SK-N-SH treated with all-trans-retinoic acid at 6 μM for 48 hours (cell line): ENCODE data around the gene ABR.

Experiments used
- ARNTL ChIP-seq: fragments of 450-650 bp; formaldehyde crosslinking; IDR thresholded peaks from 2 replicates; pipeline ENCODE4 v1.5.0; 2020; ENCODE audit warnings: low read depth, mild to moderate bottlenecking, moderate library complexity, borderline replicate concordance
- BACH2 ChIP-seq: fragments of 250-450 bp; sonication (Bioruptor Pico); IDR thresholded peaks from 2 replicates; pipeline ENCODE4 v1.9.0; 2021; ENCODE audit warnings: mild to moderate bottlenecking, borderline replicate concordance
- CREB5 ChIP-seq: fragments of 250-450 bp; sonication (Bioruptor Pico); IDR thresholded peaks from 2 replicates; pipeline ENCODE4 v1.5.1; 2020; ENCODE audit warnings: low read depth, mild to moderate bottlenecking, moderate library complexity
- CSDC2 ChIP-seq: fragments of 250-450 bp; sonication (Bioruptor Pico); IDR thresholded peaks from 2 replicates; pipeline ENCODE4 v1.5.0; 2020; ENCODE audit warnings: mild to moderate bottlenecking, moderate library complexity
- ESRRG ChIP-seq: fragments of 250-450 bp; sonication (Bioruptor Pico); IDR thresholded peaks from 2 replicates; pipeline ENCODE4 v1.6.1; 2021; ENCODE audit warnings: mild to moderate bottlenecking
- OSR1 ChIP-seq: fragments of 250-450 bp; sonication (Bioruptor Pico); IDR thresholded peaks from 2 replicates; pipeline ENCODE4 v1.8.0; 2022; ENCODE audit warnings: moderate library complexity, mild to moderate bottlenecking, inconsistent platforms
- RARB ChIP-seq: fragments of 250-450 bp; sonication (Bioruptor Pico); IDR thresholded peaks from 2 replicates; pipeline ENCODE4 v1.8.0; 2021; ENCODE audit warnings: mild to moderate bottlenecking, moderate library complexity
- ZFP3 ChIP-seq: fragments of 250-450 bp; sonication (Bioruptor Pico); IDR thresholded peaks from 2 replicates; pipeline ENCODE4 v1.5.0; 2020; ENCODE audit warnings: mild to moderate bottlenecking, moderate library complexity
- ZFP30 ChIP-seq: fragments of 450-650 bp; formaldehyde crosslinking; IDR thresholded peaks from 2 replicates; pipeline ENCODE4 v1.5.0; 2022; ENCODE audit warnings: mild to moderate bottlenecking, moderate library complexity
- ZNF565 ChIP-seq: fragments of 450-650 bp; formaldehyde crosslinking; conservative IDR thresholded peaks from 2 replicates; pipeline ENCODE4 v1.5.0; 2020; ENCODE audit warnings: low read depth, mild to moderate bottlenecking, moderate library complexity
- ZNF8 ChIP-seq: fragments of 450-650 bp; formaldehyde crosslinking; IDR thresholded peaks from 2 replicates; pipeline ENCODE4 v1.5.0; 2020; ENCODE audit warnings: mild to moderate bottlenecking, moderate library complexity
- TF ChIP-seq, protein P1 (sequence below): fragments of 250-450 bp; sonication (Bioruptor Pico); IDR thresholded peaks from 2 replicates; pipeline ENCODE4 v1.8.0; 2020; ENCODE audit warnings: mild to moderate bottlenecking, moderate library complexity, borderline replicate concordance
- TF ChIP-seq, protein P2 (sequence below): fragments of 250-450 bp; sonication (Bioruptor Pico); IDR thresholded peaks from 2 replicates; pipeline ENCODE4 v1.8.0; 2021; ENCODE audit warnings: low read depth, mild to moderate bottlenecking, moderate library complexity, borderline replicate concordance
- TF ChIP-seq, protein P3 (sequence below): fragments of 250-450 bp; sonication (Bioruptor Pico); IDR thresholded peaks from 2 replicates; pipeline ENCODE4 v1.5.0; 2020; ENCODE audit warnings: mild to moderate bottlenecking, moderate library complexity

DNA sequence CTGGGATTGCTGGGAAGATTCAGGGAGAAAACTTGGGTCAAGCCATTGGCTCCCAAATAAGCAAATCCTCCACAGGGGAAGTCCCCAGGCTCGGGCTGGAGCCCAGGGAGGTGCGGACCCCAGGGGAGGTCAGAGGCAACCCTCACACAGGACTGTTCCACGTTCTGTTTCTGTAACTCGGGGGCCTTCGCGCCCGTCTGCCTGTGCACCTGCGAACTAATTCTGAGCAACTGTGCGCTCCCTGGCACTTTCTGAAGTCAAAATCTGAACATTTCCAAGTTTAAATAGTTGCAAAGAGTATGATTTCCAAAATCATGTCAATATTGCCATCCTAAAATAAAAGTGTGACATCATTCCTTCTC lies 166.1 kb downstream of the ABR start:
- TF ChIP-seq ZNF565 (CRISPR knock-in tag) (no peak), BACH2 (CRISPR knock-in tag) (no peak), OSR1 (CRISPR knock-in tag) (no peak), ZNF8 (CRISPR knock-in tag) (no peak), RARB (no peak), ZFP3 (no peak), ZFP30 (no peak), CSDC2 (no peak), ARNTL (no peak), CREB5 (CRISPR knock-in tag) (no peak), ESRRG (CRISPR knock-in tag) (no peak)
- TF ChIP-seq, protein P1, sequence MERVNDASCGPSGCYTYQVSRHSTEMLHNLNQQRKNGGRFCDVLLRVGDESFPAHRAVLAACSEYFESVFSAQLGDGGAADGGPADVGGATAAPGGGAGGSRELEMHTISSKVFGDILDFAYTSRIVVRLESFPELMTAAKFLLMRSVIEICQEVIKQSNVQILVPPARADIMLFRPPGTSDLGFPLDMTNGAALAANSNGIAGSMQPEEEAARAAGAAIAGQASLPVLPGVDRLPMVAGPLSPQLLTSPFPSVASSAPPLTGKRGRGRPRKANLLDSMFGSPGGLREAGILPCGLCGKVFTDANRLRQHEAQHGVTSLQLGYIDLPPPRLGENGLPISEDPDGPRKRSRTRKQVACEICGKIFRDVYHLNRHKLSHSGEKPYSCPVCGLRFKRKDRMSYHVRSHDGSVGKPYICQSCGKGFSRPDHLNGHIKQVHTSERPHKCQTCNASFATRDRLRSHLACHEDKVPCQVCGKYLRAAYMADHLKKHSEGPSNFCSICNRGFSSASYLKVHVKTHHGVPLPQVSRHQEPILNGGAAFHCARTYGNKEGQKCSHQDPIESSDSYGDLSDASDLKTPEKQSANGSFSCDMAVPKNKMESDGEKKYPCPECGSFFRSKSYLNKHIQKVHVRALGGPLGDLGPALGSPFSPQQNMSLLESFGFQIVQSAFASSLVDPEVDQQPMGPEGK (CRISPR knock-in tag): no peak
- TF ChIP-seq, protein P2, sequence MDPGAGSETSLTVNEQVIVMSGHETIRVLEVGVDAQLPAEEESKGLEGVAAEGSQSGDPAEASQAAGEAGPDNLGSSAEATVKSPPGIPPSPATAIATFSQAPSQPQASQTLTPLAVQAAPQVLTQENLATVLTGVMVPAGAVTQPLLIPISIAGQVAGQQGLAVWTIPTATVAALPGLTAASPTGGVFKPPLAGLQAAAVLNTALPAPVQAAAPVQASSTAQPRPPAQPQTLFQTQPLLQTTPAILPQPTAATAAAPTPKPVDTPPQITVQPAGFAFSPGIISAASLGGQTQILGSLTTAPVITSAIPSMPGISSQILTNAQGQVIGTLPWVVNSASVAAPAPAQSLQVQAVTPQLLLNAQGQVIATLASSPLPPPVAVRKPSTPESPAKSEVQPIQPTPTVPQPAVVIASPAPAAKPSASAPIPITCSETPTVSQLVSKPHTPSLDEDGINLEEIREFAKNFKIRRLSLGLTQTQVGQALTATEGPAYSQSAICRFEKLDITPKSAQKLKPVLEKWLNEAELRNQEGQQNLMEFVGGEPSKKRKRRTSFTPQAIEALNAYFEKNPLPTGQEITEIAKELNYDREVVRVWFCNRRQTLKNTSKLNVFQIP (CRISPR knock-in tag): no peak
- TF ChIP-seq, protein P3, sequence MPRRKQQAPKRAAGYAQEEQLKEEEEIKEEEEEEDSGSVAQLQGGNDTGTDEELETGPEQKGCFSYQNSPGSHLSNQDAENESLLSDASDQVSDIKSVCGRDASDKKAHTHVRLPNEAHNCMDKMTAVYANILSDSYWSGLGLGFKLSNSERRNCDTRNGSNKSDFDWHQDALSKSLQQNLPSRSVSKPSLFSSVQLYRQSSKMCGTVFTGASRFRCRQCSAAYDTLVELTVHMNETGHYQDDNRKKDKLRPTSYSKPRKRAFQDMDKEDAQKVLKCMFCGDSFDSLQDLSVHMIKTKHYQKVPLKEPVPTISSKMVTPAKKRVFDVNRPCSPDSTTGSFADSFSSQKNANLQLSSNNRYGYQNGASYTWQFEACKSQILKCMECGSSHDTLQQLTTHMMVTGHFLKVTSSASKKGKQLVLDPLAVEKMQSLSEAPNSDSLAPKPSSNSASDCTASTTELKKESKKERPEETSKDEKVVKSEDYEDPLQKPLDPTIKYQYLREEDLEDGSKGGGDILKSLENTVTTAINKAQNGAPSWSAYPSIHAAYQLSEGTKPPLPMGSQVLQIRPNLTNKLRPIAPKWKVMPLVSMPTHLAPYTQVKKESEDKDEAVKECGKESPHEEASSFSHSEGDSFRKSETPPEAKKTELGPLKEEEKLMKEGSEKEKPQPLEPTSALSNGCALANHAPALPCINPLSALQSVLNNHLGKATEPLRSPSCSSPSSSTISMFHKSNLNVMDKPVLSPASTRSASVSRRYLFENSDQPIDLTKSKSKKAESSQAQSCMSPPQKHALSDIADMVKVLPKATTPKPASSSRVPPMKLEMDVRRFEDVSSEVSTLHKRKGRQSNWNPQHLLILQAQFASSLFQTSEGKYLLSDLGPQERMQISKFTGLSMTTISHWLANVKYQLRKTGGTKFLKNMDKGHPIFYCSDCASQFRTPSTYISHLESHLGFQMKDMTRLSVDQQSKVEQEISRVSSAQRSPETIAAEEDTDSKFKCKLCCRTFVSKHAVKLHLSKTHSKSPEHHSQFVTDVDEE: no peak
